ENCODE results near the gene LMAN2. TPM values are rescaled to one million over a fixed set of nuclear protein-coding genes. Genes with fewer than 3 reads are reported as not detected.

The LMAN2 gene
- total and polyA plus RNA-seq, 2 experiments from 2014 or later: 163 to 261 TPM

DNA sequence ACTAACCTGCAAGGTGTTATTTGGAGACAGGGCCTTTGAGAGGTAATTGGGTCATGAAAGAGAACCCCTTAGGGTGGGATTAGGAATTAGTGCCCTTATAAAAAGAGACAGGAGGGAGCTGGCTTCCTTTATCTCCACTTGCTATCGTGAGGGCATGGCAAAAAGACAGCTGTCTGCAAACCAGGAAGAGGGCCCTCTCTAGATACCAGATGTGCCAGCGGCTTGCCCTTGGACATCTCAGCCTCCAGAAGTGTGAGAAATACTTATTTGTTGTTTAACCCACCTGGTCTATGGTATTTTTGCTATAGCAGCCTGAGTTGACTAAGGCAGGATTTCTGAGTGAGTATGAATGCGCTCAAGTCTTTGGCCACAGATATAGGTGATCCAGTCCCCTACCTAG, 5.3 kb upstream of the LMAN2 start:
- TF ChIP-seq, protein P1, sequence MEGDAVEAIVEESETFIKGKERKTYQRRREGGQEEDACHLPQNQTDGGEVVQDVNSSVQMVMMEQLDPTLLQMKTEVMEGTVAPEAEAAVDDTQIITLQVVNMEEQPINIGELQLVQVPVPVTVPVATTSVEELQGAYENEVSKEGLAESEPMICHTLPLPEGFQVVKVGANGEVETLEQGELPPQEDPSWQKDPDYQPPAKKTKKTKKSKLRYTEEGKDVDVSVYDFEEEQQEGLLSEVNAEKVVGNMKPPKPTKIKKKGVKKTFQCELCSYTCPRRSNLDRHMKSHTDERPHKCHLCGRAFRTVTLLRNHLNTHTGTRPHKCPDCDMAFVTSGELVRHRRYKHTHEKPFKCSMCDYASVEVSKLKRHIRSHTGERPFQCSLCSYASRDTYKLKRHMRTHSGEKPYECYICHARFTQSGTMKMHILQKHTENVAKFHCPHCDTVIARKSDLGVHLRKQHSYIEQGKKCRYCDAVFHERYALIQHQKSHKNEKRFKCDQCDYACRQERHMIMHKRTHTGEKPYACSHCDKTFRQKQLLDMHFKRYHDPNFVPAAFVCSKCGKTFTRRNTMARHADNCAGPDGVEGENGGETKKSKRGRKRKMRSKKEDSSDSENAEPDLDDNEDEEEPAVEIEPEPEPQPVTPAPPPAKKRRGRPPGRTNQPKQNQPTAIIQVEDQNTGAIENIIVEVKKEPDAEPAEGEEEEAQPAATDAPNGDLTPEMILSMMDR (IDR thresholded peaks at IDR 0.05; ENCODE audit: low read depth, low read length): no peak
- DNase-seq (ENCODE audit: low read depth in 1 of 2, low spot score in 1 of 2): no peak
- peaks cover 19% of the 10 kb centered on the region for H3K4me1 ChIP-seq (ENCODE audit: low read depth)

DNA sequence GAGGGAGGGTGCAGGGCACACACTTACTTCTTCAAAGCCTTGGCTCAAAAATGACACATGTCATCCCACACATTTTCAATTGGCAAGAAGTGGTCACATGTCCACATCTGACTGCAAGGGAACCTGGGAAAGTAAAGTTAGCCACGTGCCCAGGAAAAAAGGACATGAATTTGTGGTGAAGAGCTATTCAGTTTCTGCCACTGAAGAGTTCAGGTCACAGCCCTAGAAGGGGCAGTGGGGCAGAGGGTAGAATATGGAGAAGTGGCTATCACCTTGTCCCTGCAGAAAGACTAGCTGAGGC, 4.3 kb upstream of the LMAN2 start:
- peaks cover 19% of the 10 kb centered on the region for H3K4me1 ChIP-seq (ENCODE audit: low read depth)
- TF ChIP-seq, protein P1 (IDR thresholded peaks at IDR 0.05; ENCODE audit: low read depth, low read length): no peak
- no peak overlapping the region for H3K4me3 ChIP-seq
- H3K36me3 ChIP-seq: no peaks in the 10 kb centered on the region
- H3K9me3 ChIP-seq (ENCODE audit: low read depth): no peaks in the 10 kb centered on the region
- no peaks in the 10 kb centered on the region for H3K27me3 ChIP-seq
- H3K27ac ChIP-seq: no peak overlapping the region
- DNase-seq (ENCODE audit: low read depth in 1 of 2, low spot score in 1 of 2): no peak

More for the DNA sequence above, 5.3 kb upstream of the LMAN2 start:
- Histone ChIP-seq H3K27me3 (no peaks in the 10 kb centered on the region), H3K36me3 (no peaks in the 10 kb centered on the region), H3K4me3 (no peak overlapping the region), H3K27ac (no peak overlapping the region), H3K9me3 (ENCODE audit: low read depth) (no peaks in the 10 kb centered on the region)

DNA sequence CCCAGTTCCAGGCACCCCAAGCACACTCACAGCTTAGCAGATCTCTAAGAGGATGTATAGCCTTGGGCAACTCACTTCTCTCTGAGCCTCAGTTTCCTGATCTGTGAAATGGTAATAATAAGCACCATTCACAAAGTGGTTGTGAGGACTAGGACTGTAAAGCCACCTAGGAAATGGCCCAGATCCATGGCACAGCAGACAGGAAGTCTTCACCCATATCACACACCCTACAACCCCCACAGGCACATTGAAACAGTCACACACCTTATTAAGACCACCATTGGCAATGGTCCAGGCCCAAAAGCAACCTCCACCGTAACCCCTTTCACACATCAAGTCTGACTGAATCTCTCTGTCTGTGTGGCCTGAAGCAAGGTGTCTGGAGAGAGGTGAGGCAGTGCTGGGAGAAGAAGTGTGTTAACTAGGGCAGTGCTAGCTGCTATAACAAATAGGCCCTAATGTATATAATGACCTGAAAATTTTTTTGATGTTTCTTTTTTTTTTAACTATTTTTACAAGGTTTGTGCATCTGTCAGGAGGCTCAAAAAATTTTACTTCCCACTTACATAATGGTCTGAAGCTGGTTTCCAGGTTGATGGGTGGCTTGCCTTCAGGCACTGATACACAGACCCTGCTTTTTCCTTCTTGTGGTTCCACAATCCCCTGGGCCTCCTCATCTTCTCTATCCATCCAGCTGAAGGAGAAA, 3.8 kb upstream of the LMAN2 start:
- H3K9me3 ChIP-seq (ENCODE audit: low read depth): no peaks in the 10 kb centered on the region
- no peak overlapping the region for H3K27ac ChIP-seq
- H3K4me1 ChIP-seq (ENCODE audit: low read depth): peaks cover 23% of the 10 kb centered on the region
- H3K27me3 ChIP-seq: no peaks in the 10 kb centered on the region
- no peak overlapping the region for H3K4me3 ChIP-seq
- DNase-seq (ENCODE audit: low read depth in 1 of 2, low spot score in 1 of 2): no peak
- no peaks in the 10 kb centered on the region for H3K36me3 ChIP-seq
- TF ChIP-seq, protein P1 (IDR thresholded peaks at IDR 0.05; ENCODE audit: low read depth, low read length): no peak

DNA sequence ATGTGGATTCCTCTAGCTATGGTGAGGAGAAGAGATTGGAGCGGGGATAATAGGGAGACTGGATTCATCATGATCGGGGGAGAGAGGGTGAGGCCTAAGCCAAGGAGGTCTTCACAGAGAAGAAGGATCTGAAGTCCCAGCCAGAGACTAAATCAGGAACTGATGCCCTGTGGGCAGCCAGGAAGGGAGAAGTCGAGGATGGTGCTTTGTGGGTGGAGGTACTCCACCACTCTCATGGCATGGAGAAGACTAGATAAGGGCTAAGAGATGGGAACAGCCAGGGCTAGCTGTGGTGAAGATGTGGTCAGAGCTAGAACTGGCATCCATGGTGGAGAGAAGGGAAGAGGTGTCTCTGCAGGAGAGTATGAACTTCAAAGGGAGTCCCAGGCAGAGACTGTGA, 3.2 kb upstream of the LMAN2 start:
- peaks cover 21% of the 10 kb centered on the region for H3K4me1 ChIP-seq (ENCODE audit: low read depth)
- no peaks in the 10 kb centered on the region for H3K27me3 ChIP-seq
- H3K27ac ChIP-seq: no peak overlapping the region
- TF ChIP-seq, protein P1 (IDR thresholded peaks at IDR 0.05; ENCODE audit: low read depth, low read length): no peak
- DNase-seq (ENCODE audit: low read depth in 1 of 2, low spot score in 1 of 2): no peak
- no peaks in the 10 kb centered on the region for H3K9me3 ChIP-seq (ENCODE audit: low read depth)
- no peak overlapping the region for H3K4me3 ChIP-seq
- H3K36me3 ChIP-seq: no peaks in the 10 kb centered on the region

DNA sequence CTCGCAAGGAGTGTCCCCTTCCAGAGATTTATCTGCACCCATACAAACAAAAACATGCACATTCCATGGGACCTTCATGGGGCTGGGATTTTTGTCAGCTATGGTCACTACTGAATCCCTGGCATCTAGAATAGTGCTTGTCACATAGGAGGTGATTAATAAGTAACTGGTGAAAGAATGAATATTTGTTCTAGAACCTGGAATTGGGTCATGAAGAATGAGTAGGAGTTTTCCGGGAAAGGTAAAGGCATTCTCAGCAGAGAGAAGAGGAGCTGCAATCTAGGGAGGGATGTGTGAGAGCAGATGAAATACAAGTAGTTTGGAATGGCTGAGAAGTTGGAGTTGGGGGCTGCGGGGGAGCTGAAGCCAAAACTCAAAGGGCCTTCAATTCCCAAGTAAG, 2.8 kb upstream of the LMAN2 start:
- DNase-seq (ENCODE audit: low read depth in 1 of 2, low spot score in 1 of 2): no peak
- H3K9me3 ChIP-seq (ENCODE audit: low read depth): no peaks in the 10 kb centered on the region
- no peaks in the 10 kb centered on the region for H3K27me3 ChIP-seq
- H3K36me3 ChIP-seq: no peaks in the 10 kb centered on the region
- TF ChIP-seq, protein P1 (IDR thresholded peaks at IDR 0.05; ENCODE audit: low read depth, low read length): no peak
- H3K27ac ChIP-seq: no peak overlapping the region
- H3K4me3 ChIP-seq: no peak overlapping the region
- H3K4me1 ChIP-seq (ENCODE audit: low read depth): peaks cover 17% of the 10 kb centered on the region
